Stimulated activated CD4-positive, alpha-beta T cell treated with anti-CD3 and anti-CD28 coated beads, TNF-alpha, amount 100 ng/mL, for 4 hours (primary cell): ENCODE measurements around the gene GABBR1.

Source experiments
- DNase-seq, 3 experiments: peaks; one replicate each; pipeline ENCODE4 v3.0.0-alpha.2; 2020; ENCODE audit warnings: low read depth in 3 of 3

Gene GABBR1

DNA sequence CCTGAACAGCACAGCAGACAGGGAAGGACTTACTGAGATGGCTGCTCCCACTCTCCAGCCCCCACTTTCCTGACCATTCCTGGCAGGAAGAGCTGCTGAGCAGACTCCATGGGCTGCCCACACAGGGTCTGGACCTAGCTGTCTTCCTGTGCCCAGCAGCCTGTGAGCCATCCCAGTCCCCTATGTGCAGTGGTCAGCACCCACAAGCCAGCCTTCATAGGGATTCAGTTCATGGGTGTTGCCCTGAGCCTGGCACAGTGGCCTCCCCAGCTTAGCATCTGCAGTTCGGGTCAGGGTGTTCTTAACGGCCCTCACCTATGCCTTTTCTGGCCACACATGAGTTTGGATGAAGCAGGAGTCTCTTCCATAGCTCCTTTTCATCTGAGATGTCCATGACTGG is 105.4 kb downstream of the GABBR1 start:
- DNase-seq = no peak

DNA sequence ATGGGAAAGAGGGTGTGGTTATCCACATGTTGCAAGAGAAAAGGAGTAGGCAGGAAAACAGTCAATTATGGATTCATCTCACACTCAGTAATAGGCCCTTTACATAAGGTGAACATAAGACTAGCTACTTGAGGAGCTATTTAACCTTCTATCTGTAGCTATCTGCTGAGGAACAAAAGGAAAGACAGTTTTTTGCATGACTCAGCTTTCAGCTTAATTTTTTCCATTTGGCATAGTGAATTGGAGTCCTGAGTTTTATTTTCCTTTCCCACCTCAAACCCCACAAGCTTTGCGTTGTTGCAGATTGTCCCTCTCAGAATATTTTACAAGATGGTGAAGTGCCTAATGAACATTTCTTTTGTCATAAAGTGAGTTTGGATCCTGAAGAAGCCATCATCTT is 105.9 kb downstream of the GABBR1 start:
- DNase-seq = no peak

DNA sequence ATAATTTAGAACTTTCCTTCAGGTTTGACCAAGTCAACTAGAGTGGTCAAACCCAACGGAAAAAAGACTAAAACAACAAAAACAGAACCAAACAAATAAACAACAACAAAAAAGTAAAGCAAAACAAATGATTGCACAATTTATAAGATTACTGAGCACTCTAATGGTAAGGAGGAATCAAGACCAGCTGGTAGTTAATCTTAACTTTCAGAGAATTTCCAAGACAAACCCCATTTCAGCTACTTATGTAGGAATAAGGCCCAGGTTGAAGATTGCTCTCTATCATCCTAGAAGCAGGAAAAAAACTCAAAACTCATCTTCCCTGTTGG is 107.7 kb downstream of the GABBR1 start:
- DNase-seq = no peak

DNA sequence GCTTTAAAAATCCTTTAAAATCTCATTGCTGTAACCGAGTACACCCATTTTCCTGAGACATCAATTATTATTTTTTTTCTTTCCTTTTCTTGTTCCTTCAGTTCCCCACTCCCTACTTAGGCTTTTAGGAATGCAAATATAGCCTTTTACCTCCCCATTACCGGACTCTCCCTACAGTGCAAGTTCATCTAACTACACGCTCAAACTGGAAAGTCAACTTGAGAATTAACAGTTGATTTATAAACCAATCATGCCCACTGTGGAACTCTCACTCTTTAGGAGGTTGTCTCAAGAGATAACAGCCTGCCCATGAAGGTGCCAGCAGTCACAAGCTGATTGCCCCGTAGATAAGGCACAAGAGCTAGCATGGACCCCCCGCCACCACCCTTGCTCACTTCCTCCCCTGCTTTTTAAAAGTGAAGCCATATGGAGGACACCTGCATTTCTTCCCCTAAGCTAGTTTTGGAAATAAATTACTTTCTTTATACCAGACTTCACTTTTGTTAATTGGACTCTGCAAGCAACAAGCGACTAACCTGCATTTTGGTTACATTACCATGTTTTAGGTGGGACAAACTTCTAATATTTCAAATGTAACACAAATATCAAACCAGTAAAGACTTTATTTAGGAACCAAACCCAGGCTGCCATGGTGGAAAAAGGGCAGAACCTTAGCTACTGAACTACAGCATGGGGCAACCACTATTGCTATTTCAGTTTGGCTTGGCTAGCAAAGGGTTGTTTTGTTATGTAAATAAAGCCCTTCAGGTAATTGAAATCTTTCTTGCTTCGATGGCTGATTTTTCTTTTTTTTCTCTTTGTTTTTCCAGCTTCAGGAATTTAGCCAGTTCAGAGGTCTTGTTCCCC is 108.3 kb downstream of the GABBR1 start:
- DNase-seq = no peak

DNA sequence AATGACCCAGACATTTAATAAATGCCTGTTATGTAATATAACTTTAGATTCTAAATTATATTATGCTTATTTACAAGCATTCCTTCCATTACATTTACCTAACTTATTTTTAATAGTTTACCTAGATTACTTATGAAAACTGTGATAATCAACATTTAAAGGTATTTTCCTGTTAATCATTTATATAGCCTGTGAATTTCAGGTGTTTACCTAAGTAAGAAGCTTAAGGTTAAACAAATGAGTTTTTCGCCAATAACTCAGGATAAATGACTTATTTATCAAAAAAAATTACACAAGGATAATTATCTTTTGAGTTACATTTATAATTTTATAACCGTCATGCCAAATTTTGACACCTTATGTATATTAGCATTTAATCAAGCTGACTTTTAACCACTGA is 108.9 kb downstream of the GABBR1 start:
- DNase-seq = no peak

DNA sequence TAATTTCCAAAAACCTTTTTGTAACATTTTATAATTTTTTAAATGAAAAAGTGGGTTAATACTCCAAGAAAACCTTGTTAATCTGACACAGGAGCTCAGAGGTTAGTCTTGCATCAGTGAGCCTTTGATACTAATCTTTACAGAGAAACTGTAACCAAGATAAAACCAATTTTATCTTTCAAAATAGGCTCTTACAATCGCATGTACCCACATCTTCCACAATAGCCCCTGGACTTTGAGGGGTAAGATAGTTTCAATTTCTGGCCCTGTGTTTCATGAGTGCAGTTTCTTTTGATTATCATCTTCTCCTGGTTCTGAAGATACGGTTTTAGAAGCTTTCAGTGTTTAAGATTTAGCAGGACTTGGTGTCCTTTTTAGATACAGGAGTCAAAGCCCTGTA is 110.8 kb downstream of the GABBR1 start:
- DNase-seq = no peak

DNA sequence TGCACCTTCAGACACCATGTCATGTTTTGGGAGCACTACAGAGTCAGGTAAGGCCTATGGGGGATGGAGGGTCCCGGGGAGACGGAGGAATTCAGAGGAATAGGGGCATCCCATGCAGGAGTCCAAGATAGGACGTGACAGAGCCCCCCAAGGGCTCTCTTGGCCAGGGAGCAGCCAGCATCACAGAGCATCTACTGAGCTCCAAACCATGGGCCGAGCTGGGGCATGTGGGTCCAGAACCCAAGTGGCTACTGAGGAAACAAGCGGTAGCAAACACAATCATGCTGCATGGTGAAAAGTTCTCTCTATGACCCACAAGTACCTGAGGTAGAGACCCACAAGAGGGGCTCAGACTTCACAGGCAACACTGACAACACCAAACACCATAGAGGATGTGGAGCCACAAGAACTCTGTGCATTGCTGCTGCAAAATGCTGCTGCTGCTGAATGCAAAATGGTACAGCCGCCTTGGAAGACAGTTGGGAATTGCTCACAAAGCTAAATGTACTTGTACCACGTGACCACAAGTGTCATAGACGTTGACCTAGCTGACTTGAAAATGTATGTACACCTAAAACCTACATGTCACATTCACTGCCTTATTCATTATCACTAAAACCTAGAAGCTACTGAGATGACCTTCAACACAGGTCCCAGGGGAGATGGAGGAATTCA is 111.8 kb downstream of the GABBR1 start:
- no peak for DNase-seq

DNA sequence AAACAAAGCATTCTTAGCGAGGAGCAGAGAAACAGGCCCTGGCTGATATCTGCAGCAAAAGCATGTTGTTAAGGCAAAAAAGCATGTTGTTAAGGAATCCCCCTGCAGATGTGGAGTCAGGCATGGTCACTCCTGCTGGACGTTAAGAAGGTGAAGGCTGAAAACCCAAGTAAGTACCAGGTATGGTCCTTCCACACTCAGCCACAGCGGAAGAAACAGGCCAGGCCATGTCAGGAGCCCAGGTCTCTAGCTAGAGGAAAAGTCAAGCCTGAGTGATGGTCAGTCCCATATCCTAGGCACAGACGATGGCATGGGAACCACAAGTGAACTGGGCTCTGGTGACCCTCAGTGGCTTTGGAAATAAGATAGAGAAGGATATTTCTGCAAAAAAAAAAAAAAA is 112.8 kb downstream of the GABBR1 start:
- no peak for DNase-seq

DNA sequence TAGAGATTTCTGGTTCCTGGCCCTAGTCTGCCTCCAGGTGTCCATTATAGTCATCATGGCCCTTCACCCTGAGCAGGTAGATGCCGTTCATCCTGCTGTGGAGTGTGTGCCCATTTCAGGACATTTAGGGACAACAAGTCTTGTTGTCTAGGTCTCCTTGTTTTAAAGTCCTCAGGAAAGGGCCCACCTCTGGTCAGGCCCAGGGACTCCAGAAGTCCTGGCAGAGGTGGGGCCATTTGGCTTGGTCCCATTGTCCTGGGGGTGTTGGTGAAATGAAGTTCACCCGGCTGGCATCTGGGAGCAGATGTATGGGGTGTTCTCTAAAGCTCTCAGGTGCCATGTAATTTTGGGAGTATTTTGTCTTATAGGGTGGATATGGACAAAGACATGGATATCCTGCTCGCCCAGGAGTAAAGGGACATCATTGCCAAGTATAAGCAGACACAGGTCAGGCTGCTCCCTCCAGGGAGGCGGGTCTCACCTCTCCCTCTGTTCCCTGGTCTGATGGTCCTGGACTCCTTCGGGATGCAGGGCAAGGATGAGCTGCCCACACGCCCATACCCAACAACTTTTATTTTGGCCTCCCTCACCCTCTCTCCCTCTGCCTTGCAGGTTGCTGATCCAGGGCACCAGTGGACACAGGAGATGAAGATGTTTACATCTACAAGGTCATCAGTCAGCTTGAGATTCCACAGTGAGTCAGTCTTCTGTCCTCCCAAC is 113.5 kb downstream of the GABBR1 start:
- DNase-seq = no peak

DNA sequence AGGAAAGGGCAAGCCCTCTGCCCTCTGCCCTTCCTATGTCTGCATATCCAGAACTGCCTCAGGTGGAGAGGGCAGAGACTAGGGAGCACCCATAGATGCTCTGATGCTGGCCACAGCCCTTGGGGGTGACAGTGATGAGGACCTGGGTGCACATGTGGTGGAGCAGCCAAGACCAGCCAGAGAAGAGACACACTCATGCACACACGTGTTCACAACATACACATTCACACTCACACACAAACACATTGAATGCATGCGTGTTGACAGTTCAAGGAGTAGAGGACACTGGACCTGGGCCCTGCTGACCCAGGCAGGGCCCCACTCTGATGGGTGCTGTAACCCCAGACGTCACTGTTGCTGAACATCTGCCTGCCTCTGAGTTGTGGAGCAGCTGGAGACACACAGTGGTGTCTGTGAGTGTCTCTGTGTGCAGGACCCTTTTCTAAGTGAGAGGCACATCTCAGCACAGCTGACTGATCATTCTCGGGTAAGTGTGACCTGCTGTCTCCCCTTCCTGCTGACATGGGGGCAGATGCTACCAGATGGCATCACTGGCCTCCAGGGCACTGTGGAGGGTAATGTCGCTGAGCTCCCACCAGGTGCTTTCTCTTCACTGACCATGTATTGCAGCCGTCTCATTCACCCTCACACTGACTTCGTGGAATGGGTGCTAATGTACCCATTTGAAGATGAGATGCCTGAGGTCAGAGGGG is 115.1 kb downstream of the GABBR1 start:
- DNase-seq = no peak

DNA sequence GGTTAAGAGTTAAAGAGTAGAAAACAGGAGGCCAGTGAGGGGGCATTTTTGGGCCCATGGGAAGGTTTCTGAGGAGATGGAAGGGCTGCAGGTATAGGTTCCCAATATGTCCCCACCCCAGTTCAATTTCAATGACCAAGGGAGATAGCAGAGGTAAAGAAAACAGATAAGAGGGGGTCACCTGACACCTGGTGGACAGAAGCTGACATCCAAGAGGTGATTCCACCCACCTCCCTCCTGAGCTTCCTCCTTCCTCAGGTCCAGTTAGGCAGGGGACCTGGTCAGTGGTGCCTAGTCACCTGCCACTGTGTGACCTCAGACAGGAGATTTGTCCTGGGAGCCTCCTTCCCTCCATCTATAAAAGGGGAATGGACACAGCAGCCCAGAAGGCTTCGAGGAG is 115.7 kb downstream of the GABBR1 start:
- no peak for DNase-seq

DNA sequence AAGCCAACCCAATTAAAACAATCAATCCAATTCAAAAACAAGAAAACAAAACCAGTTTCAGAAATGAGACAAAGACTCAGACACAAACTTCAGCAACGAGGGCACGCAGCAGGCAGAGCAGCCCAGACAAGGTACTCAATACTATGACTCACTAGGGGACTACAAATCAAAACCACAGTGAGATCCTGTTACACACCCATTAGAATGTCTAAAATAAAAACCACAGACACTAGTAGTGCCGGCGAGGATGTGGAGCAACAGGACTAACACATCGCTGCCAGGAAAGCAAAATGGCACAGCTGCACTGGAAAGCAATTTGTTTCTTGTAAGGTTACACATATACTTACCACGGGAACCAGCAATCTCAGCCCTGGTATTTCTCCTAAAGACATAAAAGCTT is 116.9 kb downstream of the GABBR1 start:
- peak in 1 of 3 experiments; percentile 3 for DNase-seq

DNA sequence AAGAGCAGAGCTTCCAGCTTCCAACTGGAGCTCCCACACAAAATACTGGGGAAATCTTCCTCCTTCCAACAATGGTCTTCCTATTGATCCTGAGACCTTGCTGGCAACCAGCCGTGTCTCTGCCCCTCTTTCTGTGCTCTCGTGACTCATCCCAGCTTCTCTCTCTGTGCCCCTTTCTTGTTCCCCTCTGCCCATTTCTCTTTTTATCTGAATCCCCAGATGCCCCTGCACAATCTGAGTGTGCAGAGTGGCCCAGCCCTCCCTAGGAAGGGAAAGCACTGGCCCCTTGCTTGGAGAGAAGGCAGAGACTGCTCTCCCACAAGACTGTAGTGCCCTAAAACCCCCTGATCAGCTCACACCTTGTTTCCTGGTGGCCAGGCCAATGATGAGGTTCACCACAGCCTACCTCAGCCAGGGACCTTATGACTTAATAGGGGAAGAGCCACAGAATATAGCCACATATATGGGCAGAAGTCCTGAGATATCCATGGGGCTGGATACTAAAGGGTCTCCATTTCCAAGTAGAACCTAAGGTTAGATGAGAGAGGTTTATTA is 122.2 kb downstream of the GABBR1 start:
- no peak for DNase-seq

DNA sequence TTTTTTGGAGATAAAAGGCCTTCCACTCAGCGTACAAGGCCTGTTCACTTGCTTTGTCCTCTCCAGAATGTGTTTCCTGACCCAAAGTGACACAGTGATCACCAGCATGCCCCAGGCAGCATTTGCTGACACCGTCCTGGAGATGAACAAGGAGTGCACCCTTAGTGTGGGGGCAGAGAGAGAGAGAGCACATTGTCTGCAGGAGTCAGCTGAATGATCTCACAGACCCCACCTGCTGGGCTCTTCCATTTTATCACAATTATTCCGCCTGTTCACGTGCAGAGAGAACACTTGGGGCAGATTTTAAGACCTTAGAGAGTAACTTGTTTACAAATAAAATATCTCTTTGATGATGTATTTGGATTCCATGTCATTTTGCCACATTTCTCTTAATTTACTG is 122.8 kb downstream of the GABBR1 start:
- no peak for DNase-seq
